HG03575 (cell line): Measurements from ENCODE around the gene RGN.
"Not testable (repeated sequence)": the region's sequence is repeated elsewhere in the genome, so short reads cannot be mapped to it uniquely, and the experiment has no call there.

Experiments used
- ATAC-seq: cut with Tn5 transposase; IDR thresholded peaks from one replicate; pipeline ENCODE4 v1.9.1; 2021; ENCODE audit not compliant: unreplicated experiment, insufficient number of reproducible peaks, low FRiP score; ENCODE audit errors: extremely low read depth

Gene RGN

DNA sequence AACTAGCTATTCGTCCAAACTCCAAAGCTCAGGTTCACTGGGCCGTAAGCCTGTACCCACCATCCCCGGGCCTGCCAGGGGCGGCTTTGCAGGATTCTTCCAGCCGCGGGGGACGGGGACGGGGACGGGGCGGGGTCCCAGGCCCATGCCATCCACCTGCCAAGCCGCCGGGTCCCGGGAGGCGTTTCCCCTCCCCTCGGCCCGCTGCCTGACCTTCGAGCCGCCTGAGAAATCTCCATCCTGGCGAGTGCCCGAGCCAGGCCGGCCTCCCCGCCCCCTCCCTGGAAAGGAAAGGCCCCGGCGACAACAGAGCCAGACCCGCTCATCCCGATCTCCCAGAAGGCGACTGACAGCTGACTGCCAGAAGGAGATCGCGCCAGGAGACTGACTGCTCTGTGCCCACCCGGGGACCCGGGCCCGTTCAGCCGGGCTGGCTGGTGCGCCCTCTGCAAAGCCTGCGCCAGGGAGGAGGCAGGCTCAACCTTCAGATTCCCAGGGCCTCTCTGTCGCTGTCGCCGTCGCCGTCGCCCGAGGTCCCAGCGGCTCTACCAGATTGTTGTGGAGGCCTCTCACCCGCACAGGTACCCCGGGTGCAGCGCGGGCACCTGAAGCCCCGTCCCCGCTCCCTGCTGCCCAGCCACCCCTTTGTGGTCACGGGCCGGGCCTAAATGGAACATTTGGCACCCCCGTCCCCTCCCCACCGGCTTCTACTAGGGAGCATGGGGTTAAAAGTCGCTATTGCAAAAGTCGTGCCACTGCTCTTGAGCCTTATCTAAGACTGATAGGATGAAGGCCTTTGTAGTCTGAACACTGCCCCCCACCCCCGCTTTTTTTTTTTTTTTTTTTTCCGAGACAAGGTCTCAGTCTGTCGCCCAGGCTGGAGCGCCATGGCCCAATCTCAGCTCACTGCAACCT is at the start of gene RGN:
Gene RGN (plus strand): TSS at position 315 of the 915 bp plus-strand sequence. CDS start 2,702 bp downstream, outside the sequence.
- no peak for ATAC-seq

DNA sequence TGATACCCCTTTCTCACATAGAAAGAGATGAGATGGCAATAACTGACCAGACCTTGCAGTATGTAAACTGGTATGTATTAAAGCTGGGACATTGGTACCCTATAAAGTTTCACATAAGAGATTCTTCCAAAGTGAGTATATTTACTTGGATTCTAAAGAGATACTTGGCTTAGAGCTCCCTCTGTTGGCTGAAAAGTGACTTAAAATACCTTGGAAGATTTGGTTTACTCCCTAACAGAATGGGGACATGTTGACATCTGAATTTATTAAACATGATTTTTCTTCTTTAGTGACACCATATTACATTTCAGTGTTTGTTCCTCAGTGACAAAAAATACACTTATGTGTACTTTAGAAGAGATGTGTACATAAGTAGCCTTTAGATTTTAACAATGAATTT is 47.9 kb upstream of the RGN start:
- no peak for ATAC-seq

DNA sequence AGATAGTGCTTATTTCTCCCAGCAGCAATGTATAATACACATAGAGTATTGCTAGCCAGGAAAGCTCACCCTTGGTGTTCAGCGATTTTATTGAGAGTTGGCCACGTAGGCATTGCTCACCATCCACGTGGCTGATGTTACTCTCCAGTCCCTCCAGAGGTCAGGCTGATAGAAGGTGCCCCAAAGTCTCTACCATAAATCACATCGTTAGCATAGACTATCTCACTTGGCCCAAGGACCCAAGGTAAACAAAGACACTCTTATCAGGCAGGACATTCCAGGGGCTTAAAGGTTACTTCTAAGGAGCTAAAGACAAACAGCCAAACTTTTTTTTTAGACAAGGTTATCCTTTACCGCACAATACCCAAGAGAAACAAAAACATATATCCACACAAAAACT is 30.3 kb upstream of the RGN start:
- ATAC-seq = no peak

DNA sequence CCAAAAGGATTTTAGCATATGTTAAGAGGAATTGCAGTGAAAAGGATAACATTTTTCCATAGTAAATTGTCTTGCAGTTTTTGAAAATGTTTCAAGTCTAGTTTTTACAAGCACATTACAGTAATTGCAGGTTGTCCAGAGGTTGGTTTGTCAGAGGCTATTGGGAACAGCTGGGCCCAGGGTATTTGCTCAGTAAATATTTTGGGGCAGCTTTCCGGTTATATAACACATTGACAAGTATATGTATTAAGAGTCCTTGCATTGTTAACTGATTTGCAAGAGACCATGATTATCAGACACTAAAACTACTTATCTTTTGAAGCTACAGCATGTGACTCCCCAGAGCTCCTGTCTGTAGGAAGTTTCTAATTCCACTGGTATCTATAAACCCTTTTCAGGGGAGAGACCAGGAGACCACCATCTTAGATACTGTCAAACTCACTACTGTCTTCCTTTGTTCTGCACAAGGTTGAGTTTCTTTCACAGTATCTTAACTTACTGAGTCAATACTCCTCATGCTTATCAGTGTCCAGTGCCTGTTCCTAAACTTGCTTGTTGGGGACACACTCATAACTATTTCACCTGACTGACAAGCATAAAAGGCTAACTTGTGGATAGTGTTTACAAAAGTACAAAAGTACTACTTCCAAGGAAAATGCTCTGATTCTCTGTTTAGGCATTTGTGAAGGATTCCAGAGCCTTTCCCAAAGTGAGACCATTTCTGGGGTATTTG is 18.9 kb upstream of the RGN start:
- no peak for ATAC-seq

- ATAC-seq = no peak
Observed at GRCh38 chrX:47060708-47061107, 17.5 kb upstream of the RGN start.

- ATAC-seq = no peak
Observed at GRCh38 chrX:47061238-47061919, 16.9 kb upstream of the RGN start.

- no peak for ATAC-seq
Observed at GRCh38 chrX:47063179-47063578, 15.1 kb upstream of the RGN start.

- no peak for ATAC-seq
Observed at GRCh38 chrX:47068214-47068613, 10.0 kb upstream of the RGN start.

- no peak for ATAC-seq
Observed at GRCh38 chrX:47068720-47069119, 9.5 kb upstream of the RGN start.

GRCh38 chrX:47080215-47080914 is 2.1 kb downstream of the RGN start:
- ATAC-seq = no peak

- no peak for ATAC-seq
Observed at GRCh38 chrX:47080915-47081236, 2.6 kb downstream of the RGN start.

DNA sequence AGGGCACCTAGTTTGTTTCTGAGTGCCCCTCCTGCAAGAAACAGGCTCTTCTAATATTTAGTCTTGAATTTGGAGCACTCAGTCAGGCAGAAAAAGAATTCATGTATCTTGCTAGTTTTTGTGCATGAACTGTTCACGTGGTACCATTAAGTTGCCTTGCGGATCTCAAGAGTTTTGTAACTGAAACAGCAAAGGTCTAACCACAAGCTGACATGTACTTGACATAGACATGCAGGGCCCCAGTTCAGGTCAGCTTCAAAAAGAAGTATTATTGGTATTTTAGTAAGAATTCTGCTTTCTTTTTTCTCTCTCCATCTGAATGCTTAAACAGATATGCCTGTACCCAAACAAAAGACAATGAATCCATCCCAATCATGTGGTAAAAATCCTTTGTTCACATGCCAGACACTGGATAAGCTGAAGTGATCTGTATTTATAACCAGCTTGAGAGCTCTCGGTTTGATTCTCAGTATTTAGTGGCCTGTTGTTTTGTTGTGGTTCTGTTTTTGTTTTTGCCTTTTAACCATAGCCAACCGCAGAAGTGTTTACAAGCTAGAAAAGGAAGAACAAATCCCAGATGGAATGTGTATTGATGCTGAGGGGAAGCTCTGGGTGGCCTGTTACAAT is 13.0 kb downstream of the RGN start:
- ATAC-seq = no peak

- ATAC-seq = no peak
Observed at GRCh38 chrX:47093248-47093647, 15.0 kb downstream of the RGN start.

DNA sequence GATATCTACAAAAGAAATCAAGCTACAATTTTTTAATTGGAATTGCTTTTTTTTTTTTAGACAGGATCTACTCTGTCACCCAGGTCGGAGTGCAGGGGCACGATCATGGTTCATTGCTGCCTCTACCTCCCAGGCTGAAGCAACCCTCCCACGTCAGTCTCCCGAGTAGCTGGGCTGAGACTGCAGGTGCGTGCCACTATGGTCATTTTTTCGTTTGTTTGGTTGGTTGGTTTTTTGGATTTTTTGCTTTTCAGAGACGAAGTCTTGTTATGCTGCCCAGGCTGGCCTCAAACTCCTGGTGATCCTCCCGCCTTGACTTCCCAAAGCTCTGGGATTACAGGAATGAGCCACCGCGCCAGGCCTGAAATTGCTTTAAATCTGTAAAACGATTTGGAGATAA is 15.6 kb downstream of the RGN start:
- no peak for ATAC-seq

GRCh38 chrX:47097018-47097417 is 18.8 kb downstream of the RGN start:
- ATAC-seq = no peak

- no peak for ATAC-seq
Observed at GRCh38 chrX:47098338-47099094, 20.3 kb downstream of the RGN start.

DNA sequence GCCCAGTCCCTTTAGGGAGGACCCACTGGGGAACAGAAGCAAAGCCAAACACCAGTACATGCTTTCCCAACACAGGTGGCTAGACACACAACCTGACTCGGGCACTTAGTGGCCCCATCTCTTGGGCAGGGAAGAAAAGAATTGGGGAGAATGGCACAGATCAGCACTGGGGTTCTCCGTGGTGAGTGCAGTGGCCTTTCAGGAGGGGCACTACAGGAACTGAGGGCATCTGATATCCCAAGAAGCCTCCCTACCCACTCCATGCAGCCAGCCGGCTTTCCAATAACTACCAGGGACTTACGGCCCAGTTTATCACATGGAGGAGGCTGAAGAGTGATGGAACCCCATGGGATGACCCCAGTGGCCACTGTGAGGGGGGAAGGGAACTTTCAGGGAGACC is 23.0 kb downstream of the RGN start:
- no peak for ATAC-seq

- ATAC-seq = not testable (repeated sequence)
Observed at GRCh38 chrX:47110936-47111615, 32.8 kb downstream of the RGN start.
